NCI-H146 treated with DMSO at 0.1 percent for 48 hours (cell line): ENCODE results near the gene DPP6.

Experiments
- DNase-seq: peaks from one replicate; lab custom pipeline; 2025; ENCODE audit not compliant: unreplicated experiment; lab: John Stamatoyannopoulos, UW

The DPP6 gene

GRCh38 chr7:154898973-154899855 lies 847.0 kb downstream of the DPP6 start:
- DNase-seq = no peak

GRCh38 chr7:154899862-154900261 lies 847.7 kb downstream of the DPP6 start:
- no peak for DNase-seq

- peak; percentile 41 for DNase-seq
Measured at GRCh38 chr7:154902600-154903082, 850.4 kb downstream of the DPP6 start.

- peak; percentile 41 for DNase-seq
Measured at GRCh38 chr7:154903083-154903731, 851.0 kb downstream of the DPP6 start.

- DNase-seq = no peak
Measured at GRCh38 chr7:154905146-154905545, 852.9 kb downstream of the DPP6 start.

GRCh38 chr7:154905615-154906014 lies 853.4 kb downstream of the DPP6 start:
- DNase-seq = no peak

GRCh38 chr7:154906201-154906600 lies 854.0 kb downstream of the DPP6 start:
- DNase-seq = no peak

GRCh38 chr7:154906736-154907355 lies 854.6 kb downstream of the DPP6 start:
- no peak for DNase-seq

GRCh38 chr7:154907651-154908620 lies 855.7 kb downstream of the DPP6 start:
- no peak for DNase-seq

GRCh38 chr7:154909241-154910105 lies 857.3 kb downstream of the DPP6 start:
- no peak for DNase-seq

GRCh38 chr7:154910125-154910524 lies 857.9 kb downstream of the DPP6 start:
- no peak for DNase-seq

GRCh38 chr7:154910977-154911376 lies 858.8 kb downstream of the DPP6 start:
- no peak for DNase-seq

- DNase-seq = no peak
Measured at GRCh38 chr7:154911411-154911810, 859.2 kb downstream of the DPP6 start.

- no peak for DNase-seq
Measured at GRCh38 chr7:154911862-154912455, 859.8 kb downstream of the DPP6 start.

- no peak for DNase-seq
Measured at GRCh38 chr7:154912871-154913637, 860.9 kb downstream of the DPP6 start.

- peak; percentile 68 for DNase-seq
Measured at GRCh38 chr7:154913638-154914307, 861.6 kb downstream of the DPP6 start.

- DNase-seq = no peak
Measured at GRCh38 chr7:154914308-154914995, 862.3 kb downstream of the DPP6 start.
